ENCODE data around the gene NLRC3. TPM values are rescaled to one million over a fixed set of nuclear protein-coding genes. Genes with fewer than 3 reads are reported as not detected.

Gene NLRC3
- total RNA-seq, 4 donors from 2014 or later, result 0.65 to 4.1 (median 1.1) TPM

- DNase-seq (ENCODE audit: low spot score) (no peak), ATAC-seq (ENCODE audit: low FRiP score) (no peak)
- no peak for TF ChIP-seq CTCF (IDR thresholded peaks at IDR 0.05)
These were observed 21.0 kb upstream of the NLRC3 start for GRCh38 chr16:3598236-3598635.

GRCh38 chr16:3597676-3598075 is 20.5 kb upstream of the NLRC3 start:
- DNase-seq (ENCODE audit: low spot score) (no peak), ATAC-seq (ENCODE audit: low FRiP score) (no peak)
- TF ChIP-seq CTCF (IDR thresholded peaks at IDR 0.05), result no peak

GRCh38 chr16:3597226-3597625 is 20.0 kb upstream of the NLRC3 start:
- DNase-seq (ENCODE audit: low spot score), result no peak
- no peak for TF ChIP-seq CTCF (IDR thresholded peaks at IDR 0.05)
- ATAC-seq (ENCODE audit: low FRiP score), result no peak

- DNase-seq (ENCODE audit: low spot score), result no peak
- ATAC-seq (ENCODE audit: low FRiP score), result no peak
- no peak for TF ChIP-seq CTCF (IDR thresholded peaks at IDR 0.05)
These were observed 19.1 kb upstream of the NLRC3 start for GRCh38 chr16:3596101-3596861.

GRCh38 chr16:3595521-3596021 is 18.4 kb upstream of the NLRC3 start:
- ATAC-seq (ENCODE audit: low FRiP score) (no peak), DNase-seq (ENCODE audit: low spot score) (no peak)
- TF ChIP-seq CTCF (IDR thresholded peaks at IDR 0.05), result no peak

GRCh38 chr16:3595110-3595486 is 17.9 kb upstream of the NLRC3 start:
- DNase-seq (ENCODE audit: low spot score), result no peak
- no peak for ATAC-seq (ENCODE audit: low FRiP score)
- TF ChIP-seq CTCF (IDR thresholded peaks at IDR 0.05), result no peak
